ENCODE results near the gene PDE4D. TPM values are rescaled to one million over a fixed set of nuclear protein-coding genes. Genes with fewer than 3 reads are reported as not detected.

The PDE4D gene
- total RNA-seq, 1 experiment from 2014 or later: 3.3 TPM

DNA sequence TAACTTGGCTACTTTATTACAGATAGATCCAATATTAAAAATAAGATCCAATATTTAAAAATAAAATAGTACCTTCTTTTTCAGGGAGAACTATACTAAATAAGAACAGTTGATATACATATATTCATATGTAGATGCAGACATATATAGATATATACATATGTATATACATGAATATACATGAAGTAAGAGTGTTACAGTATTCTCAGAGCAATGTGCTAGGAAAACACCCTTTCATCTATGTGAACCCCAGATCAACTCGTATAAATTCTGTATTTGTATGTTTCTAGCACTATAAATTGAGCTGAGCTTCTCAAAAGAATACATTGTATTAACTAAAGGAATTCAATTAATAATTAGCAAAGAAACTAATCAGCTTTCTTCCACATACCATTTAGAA, 287.6 kb downstream of the PDE4D start:
- H3K27ac Mint-ChIP-seq: no peak overlapping the region
- no peaks in the 10 kb centered on the region for H3K36me3 Mint-ChIP-seq
- H3K4me1 Mint-ChIP-seq: peaks cover 45% of the 10 kb centered on the region
- H3K9me3 Mint-ChIP-seq: no peaks in the 10 kb centered on the region
- ATAC-seq (no peak), DNase-seq (ENCODE audit: low spot score) (no peak)
- CTCF ChIA-PET: no interaction called here
- TF ChIP-seq, protein P1, sequence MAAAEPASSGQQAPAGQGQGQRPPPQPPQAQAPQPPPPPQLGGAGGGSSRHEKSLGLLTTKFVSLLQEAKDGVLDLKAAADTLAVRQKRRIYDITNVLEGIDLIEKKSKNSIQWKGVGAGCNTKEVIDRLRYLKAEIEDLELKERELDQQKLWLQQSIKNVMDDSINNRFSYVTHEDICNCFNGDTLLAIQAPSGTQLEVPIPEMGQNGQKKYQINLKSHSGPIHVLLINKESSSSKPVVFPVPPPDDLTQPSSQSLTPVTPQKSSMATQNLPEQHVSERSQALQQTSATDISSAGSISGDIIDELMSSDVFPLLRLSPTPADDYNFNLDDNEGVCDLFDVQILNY (CRISPR knock-in tag; IDR thresholded peaks at IDR 0.05): no peak
- no peak for TF ChIP-seq ZNF219 (CRISPR knock-in tag; IDR thresholded peaks at IDR 0.05; ENCODE audit: borderline replicate concordance)
- TF ChIP-seq, protein P2, sequence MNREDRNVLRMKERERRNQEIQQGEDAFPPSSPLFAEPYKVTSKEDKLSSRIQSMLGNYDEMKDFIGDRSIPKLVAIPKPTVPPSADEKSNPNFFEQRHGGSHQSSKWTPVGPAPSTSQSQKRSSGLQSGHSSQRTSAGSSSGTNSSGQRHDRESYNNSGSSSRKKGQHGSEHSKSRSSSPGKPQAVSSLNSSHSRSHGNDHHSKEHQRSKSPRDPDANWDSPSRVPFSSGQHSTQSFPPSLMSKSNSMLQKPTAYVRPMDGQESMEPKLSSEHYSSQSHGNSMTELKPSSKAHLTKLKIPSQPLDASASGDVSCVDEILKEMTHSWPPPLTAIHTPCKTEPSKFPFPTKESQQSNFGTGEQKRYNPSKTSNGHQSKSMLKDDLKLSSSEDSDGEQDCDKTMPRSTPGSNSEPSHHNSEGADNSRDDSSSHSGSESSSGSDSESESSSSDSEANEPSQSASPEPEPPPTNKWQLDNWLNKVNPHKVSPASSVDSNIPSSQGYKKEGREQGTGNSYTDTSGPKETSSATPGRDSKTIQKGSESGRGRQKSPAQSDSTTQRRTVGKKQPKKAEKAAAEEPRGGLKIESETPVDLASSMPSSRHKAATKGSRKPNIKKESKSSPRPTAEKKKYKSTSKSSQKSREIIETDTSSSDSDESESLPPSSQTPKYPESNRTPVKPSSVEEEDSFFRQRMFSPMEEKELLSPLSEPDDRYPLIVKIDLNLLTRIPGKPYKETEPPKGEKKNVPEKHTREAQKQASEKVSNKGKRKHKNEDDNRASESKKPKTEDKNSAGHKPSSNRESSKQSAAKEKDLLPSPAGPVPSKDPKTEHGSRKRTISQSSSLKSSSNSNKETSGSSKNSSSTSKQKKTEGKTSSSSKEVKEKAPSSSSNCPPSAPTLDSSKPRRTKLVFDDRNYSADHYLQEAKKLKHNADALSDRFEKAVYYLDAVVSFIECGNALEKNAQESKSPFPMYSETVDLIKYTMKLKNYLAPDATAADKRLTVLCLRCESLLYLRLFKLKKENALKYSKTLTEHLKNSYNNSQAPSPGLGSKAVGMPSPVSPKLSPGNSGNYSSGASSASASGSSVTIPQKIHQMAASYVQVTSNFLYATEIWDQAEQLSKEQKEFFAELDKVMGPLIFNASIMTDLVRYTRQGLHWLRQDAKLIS (CRISPR knock-in tag; IDR thresholded peaks at IDR 0.05; ENCODE audit: borderline replicate concordance): no peak
- H3K4me3 Mint-ChIP-seq: no peak overlapping the region
- POLR2A ChIA-PET: no interaction called here
- no peaks in the 10 kb centered on the region for H3K27me3 Mint-ChIP-seq (ENCODE audit: low read depth)

DNA sequence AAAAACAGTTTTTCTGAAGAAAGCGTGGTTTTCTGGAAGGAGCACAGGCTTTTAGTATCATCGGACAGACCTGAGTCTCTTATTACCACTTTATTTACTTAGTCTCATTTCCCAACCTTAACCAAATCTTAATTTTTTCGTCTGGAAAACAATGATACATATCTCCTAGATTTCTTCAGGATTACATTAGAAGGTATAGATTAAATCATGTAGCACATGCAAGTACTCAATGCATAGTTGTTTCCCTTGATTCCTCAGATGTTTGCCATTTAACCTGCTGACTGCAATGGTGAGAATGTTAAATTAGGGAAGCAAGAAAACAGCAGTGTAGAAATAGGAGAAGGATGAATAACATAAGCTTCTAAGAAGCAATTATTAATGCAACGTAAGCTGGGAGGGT, 289.4 kb downstream of the PDE4D start:
- Mint-ChIP-seq H3K4me1 (peaks cover 41% of the 10 kb centered on the region), H3K9me3 (no peaks in the 10 kb centered on the region), H3K4me3 (no peak overlapping the region), H3K36me3 (no peaks in the 10 kb centered on the region), H3K27me3 (ENCODE audit: low read depth) (no peaks in the 10 kb centered on the region), H3K27ac (no peak overlapping the region)
- DNase-seq (ENCODE audit: low spot score) (no peak), ATAC-seq (no peak)
- ChIA-PET CTCF (interaction anchor here (0.6 kb wide), 1 partner anchor 17 kb away, joined by 4 read pairs; no protein-coding TSS in a partner anchor), POLR2A (no interaction called here)
- TF ChIP-seq, protein P2 (CRISPR knock-in tag; IDR thresholded peaks at IDR 0.05; ENCODE audit: borderline replicate concordance): no peak
- TF ChIP-seq, protein P3, sequence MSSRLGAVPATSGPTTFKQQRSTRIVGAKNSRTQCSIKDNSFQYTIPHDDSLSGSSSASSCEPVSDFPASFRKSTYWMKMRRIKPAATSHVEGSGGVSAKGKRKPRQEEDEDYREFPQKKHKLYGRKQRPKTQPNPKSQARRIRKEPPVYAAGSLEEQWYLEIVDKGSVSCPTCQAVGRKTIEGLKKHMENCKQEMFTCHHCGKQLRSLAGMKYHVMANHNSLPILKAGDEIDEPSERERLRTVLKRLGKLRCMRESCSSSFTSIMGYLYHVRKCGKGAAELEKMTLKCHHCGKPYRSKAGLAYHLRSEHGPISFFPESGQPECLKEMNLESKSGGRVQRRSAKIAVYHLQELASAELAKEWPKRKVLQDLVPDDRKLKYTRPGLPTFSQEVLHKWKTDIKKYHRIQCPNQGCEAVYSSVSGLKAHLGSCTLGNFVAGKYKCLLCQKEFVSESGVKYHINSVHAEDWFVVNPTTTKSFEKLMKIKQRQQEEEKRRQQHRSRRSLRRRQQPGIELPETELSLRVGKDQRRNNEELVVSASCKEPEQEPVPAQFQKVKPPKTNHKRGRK (CRISPR knock-in tag; IDR thresholded peaks at IDR 0.05; ENCODE audit: borderline replicate concordance): no peak
- TF ChIP-seq, protein P4, sequence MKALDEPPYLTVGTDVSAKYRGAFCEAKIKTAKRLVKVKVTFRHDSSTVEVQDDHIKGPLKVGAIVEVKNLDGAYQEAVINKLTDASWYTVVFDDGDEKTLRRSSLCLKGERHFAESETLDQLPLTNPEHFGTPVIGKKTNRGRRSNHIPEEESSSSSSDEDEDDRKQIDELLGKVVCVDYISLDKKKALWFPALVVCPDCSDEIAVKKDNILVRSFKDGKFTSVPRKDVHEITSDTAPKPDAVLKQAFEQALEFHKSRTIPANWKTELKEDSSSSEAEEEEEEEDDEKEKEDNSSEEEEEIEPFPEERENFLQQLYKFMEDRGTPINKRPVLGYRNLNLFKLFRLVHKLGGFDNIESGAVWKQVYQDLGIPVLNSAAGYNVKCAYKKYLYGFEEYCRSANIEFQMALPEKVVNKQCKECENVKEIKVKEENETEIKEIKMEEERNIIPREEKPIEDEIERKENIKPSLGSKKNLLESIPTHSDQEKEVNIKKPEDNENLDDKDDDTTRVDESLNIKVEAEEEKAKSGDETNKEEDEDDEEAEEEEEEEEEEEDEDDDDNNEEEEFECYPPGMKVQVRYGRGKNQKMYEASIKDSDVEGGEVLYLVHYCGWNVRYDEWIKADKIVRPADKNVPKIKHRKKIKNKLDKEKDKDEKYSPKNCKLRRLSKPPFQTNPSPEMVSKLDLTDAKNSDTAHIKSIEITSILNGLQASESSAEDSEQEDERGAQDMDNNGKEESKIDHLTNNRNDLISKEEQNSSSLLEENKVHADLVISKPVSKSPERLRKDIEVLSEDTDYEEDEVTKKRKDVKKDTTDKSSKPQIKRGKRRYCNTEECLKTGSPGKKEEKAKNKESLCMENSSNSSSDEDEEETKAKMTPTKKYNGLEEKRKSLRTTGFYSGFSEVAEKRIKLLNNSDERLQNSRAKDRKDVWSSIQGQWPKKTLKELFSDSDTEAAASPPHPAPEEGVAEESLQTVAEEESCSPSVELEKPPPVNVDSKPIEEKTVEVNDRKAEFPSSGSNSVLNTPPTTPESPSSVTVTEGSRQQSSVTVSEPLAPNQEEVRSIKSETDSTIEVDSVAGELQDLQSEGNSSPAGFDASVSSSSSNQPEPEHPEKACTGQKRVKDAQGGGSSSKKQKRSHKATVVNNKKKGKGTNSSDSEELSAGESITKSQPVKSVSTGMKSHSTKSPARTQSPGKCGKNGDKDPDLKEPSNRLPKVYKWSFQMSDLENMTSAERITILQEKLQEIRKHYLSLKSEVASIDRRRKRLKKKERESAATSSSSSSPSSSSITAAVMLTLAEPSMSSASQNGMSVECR (CRISPR knock-in tag; IDR thresholded peaks at IDR 0.05; ENCODE audit: borderline replicate concordance): no peak
- TF ChIP-seq PRRX2 (CRISPR knock-in tag; IDR thresholded peaks at IDR 0.05) (no peak), SMAD3 (CRISPR knock-in tag; IDR thresholded peaks at IDR 0.05; ENCODE audit: borderline replicate concordance) (no peak), CREM (CRISPR knock-in tag; IDR thresholded peaks at IDR 0.05) (no peak)
- TF ChIP-seq, protein P5, sequence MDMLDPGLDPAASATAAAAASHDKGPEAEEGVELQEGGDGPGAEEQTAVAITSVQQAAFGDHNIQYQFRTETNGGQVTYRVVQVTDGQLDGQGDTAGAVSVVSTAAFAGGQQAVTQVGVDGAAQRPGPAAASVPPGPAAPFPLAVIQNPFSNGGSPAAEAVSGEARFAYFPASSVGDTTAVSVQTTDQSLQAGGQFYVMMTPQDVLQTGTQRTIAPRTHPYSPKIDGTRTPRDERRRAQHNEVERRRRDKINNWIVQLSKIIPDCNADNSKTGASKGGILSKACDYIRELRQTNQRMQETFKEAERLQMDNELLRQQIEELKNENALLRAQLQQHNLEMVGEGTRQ (CRISPR knock-in tag; IDR thresholded peaks at IDR 0.05): no peak
- TF ChIP-seq, protein P6, sequence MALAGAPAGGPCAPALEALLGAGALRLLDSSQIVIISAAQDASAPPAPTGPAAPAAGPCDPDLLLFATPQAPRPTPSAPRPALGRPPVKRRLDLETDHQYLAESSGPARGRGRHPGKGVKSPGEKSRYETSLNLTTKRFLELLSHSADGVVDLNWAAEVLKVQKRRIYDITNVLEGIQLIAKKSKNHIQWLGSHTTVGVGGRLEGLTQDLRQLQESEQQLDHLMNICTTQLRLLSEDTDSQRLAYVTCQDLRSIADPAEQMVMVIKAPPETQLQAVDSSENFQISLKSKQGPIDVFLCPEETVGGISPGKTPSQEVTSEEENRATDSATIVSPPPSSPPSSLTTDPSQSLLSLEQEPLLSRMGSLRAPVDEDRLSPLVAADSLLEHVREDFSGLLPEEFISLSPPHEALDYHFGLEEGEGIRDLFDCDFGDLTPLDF (CRISPR knock-in tag; IDR thresholded peaks at IDR 0.05): no peak
- TF ChIP-seq, protein P7, sequence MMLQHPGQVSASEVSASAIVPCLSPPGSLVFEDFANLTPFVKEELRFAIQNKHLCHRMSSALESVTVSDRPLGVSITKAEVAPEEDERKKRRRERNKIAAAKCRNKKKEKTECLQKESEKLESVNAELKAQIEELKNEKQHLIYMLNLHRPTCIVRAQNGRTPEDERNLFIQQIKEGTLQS (CRISPR knock-in tag; conservative IDR thresholded peaks at IDR 0.05): no peak
- TF ChIP-seq, protein P8, sequence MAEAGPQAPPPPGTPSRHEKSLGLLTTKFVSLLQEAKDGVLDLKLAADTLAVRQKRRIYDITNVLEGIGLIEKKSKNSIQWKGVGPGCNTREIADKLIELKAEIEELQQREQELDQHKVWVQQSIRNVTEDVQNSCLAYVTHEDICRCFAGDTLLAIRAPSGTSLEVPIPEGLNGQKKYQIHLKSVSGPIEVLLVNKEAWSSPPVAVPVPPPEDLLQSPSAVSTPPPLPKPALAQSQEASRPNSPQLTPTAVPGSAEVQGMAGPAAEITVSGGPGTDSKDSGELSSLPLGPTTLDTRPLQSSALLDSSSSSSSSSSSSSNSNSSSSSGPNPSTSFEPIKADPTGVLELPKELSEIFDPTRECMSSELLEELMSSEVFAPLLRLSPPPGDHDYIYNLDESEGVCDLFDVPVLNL (CRISPR knock-in tag; IDR thresholded peaks at IDR 0.05; ENCODE audit: borderline replicate concordance, low read depth): no peak
